Measurements from ENCODE around the gene PPP2R5D. TPM values are rescaled to one million over a fixed set of nuclear protein-coding genes. Genes with fewer than 3 reads are reported as not detected.

The PPP2R5D gene
- polyA plus RNA-seq, 2 of the 4 experiments (the other 2 are of a cell fraction), result 26.5 to 34.6 TPM

DNA sequence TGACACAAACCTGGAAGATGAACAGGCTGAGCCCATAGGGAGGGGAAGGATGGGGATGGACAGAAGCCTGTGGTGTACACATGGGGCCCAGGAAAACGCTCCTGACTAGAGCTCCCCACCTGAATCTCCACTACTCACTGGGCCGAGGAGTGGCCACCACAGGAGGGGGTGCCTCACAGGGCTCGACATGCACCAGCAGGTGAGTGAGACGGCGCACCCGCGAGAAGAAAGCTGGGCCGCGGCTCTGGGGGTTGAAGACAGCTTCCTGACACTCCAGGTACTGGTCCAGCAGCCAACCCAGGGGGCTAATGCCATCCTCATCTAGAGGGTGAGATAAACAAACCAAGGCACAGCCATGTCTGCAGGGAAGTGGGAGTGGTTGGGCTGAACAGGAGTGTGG lies 58.9 kb downstream of the PPP2R5D start:
- Histone ChIP-seq H3K4me1 (no peaks in the 10 kb centered on the region), H3K27ac (no peak overlapping the region), H3K4me3 (no peak overlapping the region), H3K4me2 (no peak overlapping the region), H3K9me3 (no peaks in the 10 kb centered on the region)
- WGBS (ENCODE audit: missing lambda C conversion rate), result 98% methylated on average over 8 of the region's 9 CpGs
- POLR2A ChIA-PET, result no interaction called here
- FAIRE-seq (no peak), ATAC-seq (no peak), DNase-seq (ENCODE audit: low read depth in 1 of 2, low spot score in 1 of 2) (no peak)
- TF ChIP-seq MAZ (IDR thresholded peaks at IDR 0.05; ENCODE audit: borderline replicate concordance, low read depth, low read length) (no peak), JUNB (IDR thresholded peaks at IDR 0.05) (no peak), ZFP36 (IDR thresholded peaks at IDR 0.05; ENCODE audit: borderline replicate concordance, partially characterized antibody) (no peak), HOXB5 (CRISPR knock-in tag; IDR thresholded peaks at IDR 0.05) (no peak), FOSB (CRISPR knock-in tag; IDR thresholded peaks at IDR 0.05) (no peak), HOXB13 (CRISPR knock-in tag; IDR thresholded peaks at IDR 0.05; ENCODE audit: low read depth) (no peak), PBX3 (IDR thresholded peaks at IDR 0.05) (no peak), ATOH8 (CRISPR knock-in tag; IDR thresholded peaks at IDR 0.05; ENCODE audit: low read depth) (no peak), FOSL2 (IDR thresholded peaks at IDR 0.05) (no peak), FOSL2 (CRISPR knock-in tag; IDR thresholded peaks at IDR 0.05) (no peak), EP300 (IDR thresholded peaks at IDR 0.05) (no peak), BHLHE40 (IDR thresholded peaks at IDR 0.05; ENCODE audit: low read depth, low read length) (no peak), NPAS2 (CRISPR knock-in tag; IDR thresholded peaks at IDR 0.05; ENCODE audit: borderline replicate concordance) (no peak), ELK1 (IDR thresholded peaks at IDR 0.05; ENCODE audit: low read depth, low read length) (no peak), CEBPB (IDR thresholded peaks at IDR 0.05) (no peak), EHF (CRISPR knock-in tag; IDR thresholded peaks at IDR 0.05) (no peak), HEYL (CRISPR knock-in tag; IDR thresholded peaks at IDR 0.05) (no peak), TFCP2L1 (CRISPR knock-in tag; IDR thresholded peaks at IDR 0.05) (no peak), SREBF2 (IDR thresholded peaks at IDR 0.05) (no peak)
- TF ChIP-seq, protein P1, sequence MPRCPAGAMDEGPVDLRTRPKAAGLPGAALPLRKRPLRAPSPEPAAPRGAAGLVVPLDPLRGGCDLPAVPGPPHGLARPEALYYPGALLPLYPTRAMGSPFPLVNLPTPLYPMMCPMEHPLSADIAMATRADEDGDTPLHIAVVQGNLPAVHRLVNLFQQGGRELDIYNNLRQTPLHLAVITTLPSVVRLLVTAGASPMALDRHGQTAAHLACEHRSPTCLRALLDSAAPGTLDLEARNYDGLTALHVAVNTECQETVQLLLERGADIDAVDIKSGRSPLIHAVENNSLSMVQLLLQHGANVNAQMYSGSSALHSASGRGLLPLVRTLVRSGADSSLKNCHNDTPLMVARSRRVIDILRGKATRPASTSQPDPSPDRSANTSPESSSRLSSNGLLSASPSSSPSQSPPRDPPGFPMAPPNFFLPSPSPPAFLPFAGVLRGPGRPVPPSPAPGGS (IDR thresholded peaks at IDR 0.05), result no peak
- TF ChIP-seq, protein P2, sequence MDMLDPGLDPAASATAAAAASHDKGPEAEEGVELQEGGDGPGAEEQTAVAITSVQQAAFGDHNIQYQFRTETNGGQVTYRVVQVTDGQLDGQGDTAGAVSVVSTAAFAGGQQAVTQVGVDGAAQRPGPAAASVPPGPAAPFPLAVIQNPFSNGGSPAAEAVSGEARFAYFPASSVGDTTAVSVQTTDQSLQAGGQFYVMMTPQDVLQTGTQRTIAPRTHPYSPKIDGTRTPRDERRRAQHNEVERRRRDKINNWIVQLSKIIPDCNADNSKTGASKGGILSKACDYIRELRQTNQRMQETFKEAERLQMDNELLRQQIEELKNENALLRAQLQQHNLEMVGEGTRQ (IDR thresholded peaks at IDR 0.05), result no peak
- CTCF ChIA-PET, result interaction anchor here (1.5 kb wide), 1 partner anchor 101 kb away, joined by 3 read pairs; no protein-coding TSS in a partner anchor

DNA sequence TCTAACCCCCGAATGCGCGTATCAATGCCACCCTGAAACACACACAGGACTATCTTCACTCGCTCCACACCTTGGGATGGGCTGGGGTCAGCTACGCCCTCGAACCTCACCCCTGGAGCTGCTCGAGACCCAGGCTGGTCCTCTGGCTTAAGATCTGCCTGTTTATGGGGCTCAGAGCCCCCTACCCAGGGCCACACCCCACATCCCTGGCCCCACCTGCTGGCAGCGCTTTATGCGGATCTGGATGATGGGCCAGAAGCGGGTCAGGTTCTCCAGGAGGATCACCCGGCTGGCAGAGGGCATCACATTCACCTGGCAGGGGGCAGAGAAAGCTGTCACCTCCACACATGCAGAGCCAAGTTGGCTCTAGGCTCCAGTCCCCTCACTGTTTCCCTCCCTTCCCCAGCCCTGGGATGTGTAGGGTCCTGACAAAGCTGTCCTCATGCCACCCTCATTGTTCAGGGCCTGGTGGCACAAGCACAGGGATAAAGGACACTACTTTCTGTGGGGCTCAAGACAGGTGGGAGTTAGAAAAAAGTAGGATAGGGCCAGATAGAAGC lies 61.1 kb downstream of the PPP2R5D start:
- ChIA-PET CTCF (no interaction called here), POLR2A (no interaction called here)
- H3K27ac ChIP-seq, result no peak overlapping the region
- H3K4me3 ChIP-seq, result no peak overlapping the region
- H3K4me2 ChIP-seq, result no peak overlapping the region
- WGBS (ENCODE audit: missing lambda C conversion rate), result 89% methylated on average over 10 of the region's 11 CpGs
- no peaks in the 10 kb centered on the region for H3K9me3 ChIP-seq
- TF ChIP-seq EP300 (IDR thresholded peaks at IDR 0.05) (no peak), FOSL2 (IDR thresholded peaks at IDR 0.05) (no peak), FOSL2 (CRISPR knock-in tag; IDR thresholded peaks at IDR 0.05) (no peak), CHD4 (IDR thresholded peaks at IDR 0.05; ENCODE audit: borderline replicate concordance) (no peak), SMC3 (IDR thresholded peaks at IDR 0.05) (no peak), HOXA7 (CRISPR knock-in tag; IDR thresholded peaks at IDR 0.05) (no peak), JUNB (IDR thresholded peaks at IDR 0.05) (no peak), GATA3 (IDR thresholded peaks at IDR 0.05; ENCODE audit: borderline replicate concordance) (no peak), JUN (IDR thresholded peaks at IDR 0.05) (no peak), ZSCAN20 (CRISPR knock-in tag; IDR thresholded peaks at IDR 0.05) (no peak), ESRRA (IDR thresholded peaks at IDR 0.05; ENCODE audit: borderline replicate concordance, low read length) (no peak), POLR2AphosphoS2 (conservative IDR thresholded peaks at IDR 0.05; ENCODE audit: low read length) (no peak), SREBF2 (IDR thresholded peaks at IDR 0.05) (no peak), MAFK (IDR thresholded peaks at IDR 0.05; ENCODE audit: partially characterized antibody) (no peak), TFCP2L1 (CRISPR knock-in tag; IDR thresholded peaks at IDR 0.05) (no peak)
- TF ChIP-seq, protein P1 (IDR thresholded peaks at IDR 0.05), result no peak
- DNase-seq (ENCODE audit: low read depth in 1 of 2, low spot score in 1 of 2) (no peak), ATAC-seq (no peak), FAIRE-seq (no peak)
- H3K4me1 ChIP-seq, result no peaks in the 10 kb centered on the region
